Measurements from ENCODE around the gene PAPPA. TPM values are rescaled to one million over a fixed set of nuclear protein-coding genes. Genes with fewer than 3 reads are reported as not detected.

PAPPA gene
- total RNA-seq, 6 experiments from 2014 or later = 0.07 to 0.50 (median 0.32) TPM

DNA sequence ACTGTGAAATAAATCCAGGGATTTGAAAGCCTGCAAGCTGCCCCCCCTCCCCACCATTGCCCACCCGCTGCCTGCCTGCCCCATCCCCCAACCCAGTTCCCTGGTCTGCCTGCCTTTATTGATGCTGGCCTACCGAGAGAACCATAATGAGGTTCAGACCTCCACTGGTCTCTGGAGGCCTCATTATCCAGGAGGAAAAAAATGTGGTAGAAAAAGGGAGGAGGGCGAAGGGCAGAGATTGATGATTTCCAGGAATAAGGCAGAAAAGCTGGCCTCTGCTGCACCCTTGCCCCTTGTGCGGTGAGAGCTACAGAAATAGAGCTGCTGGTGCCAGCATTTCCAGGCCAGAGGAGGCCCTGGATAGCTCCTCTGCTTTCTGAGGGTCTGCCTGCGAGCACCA, 216.1 kb downstream of the PAPPA start:
- Histone ChIP-seq H3K27me3 (no peaks in the 10 kb centered on the region), H3K9me3 (no peaks in the 10 kb centered on the region), H3K4me3 (no peak overlapping the region), H3K4me1 (no peaks in the 10 kb centered on the region), H3K27ac (no peak overlapping the region), H3K36me3 (no peaks in the 10 kb centered on the region)
- no peak for DNase-seq
- TF ChIP-seq POLR2A (IDR thresholded peaks at IDR 0.05) = no peak
- TF ChIP-seq, protein P1, sequence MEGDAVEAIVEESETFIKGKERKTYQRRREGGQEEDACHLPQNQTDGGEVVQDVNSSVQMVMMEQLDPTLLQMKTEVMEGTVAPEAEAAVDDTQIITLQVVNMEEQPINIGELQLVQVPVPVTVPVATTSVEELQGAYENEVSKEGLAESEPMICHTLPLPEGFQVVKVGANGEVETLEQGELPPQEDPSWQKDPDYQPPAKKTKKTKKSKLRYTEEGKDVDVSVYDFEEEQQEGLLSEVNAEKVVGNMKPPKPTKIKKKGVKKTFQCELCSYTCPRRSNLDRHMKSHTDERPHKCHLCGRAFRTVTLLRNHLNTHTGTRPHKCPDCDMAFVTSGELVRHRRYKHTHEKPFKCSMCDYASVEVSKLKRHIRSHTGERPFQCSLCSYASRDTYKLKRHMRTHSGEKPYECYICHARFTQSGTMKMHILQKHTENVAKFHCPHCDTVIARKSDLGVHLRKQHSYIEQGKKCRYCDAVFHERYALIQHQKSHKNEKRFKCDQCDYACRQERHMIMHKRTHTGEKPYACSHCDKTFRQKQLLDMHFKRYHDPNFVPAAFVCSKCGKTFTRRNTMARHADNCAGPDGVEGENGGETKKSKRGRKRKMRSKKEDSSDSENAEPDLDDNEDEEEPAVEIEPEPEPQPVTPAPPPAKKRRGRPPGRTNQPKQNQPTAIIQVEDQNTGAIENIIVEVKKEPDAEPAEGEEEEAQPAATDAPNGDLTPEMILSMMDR (IDR thresholded peaks at IDR 0.05) = no peak
- intact Hi-C loops (cut with DNase I) = no loop called here
- no peak for ATAC-seq
- WGBS (ENCODE audit: insufficient coverage, low coverage, low lambda C conversion rate, missing lambda C conversion rate) = 66% methylated on average over 3 of the region's 5 CpGs

DNA sequence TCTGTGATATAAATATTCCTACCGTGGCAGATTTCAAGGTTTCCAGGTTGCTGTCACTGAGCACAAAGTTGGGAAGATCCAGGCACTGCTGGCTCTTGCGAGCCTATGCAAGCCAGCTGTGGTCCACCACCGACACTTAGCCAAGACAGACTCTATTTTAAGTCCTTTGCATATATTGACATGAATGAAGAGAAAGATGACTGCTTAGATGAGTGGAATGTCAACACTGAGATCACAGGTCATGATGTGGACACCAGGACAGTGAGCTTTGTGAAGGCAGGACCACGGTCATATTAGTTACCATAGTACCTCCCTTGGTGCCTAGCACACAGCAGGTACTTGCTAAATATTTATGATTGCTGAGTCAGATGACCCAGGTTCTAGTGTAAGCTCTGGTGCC, 217.0 kb downstream of the PAPPA start:
- TF ChIP-seq, protein P1 (IDR thresholded peaks at IDR 0.05) = no peak
- no peak for TF ChIP-seq POLR2A (IDR thresholded peaks at IDR 0.05)
- intact Hi-C loops (cut with DNase I) = no loop called here
- no peak overlapping the region for H3K4me3 ChIP-seq
- H3K4me1 ChIP-seq = no peaks in the 10 kb centered on the region
- no peaks in the 10 kb centered on the region for H3K27me3 ChIP-seq
- no peak for DNase-seq
- 80% methylated on average over 3 of the region's 4 CpGs for WGBS (ENCODE audit: insufficient coverage, low coverage, low lambda C conversion rate, missing lambda C conversion rate)
- H3K9me3 ChIP-seq = no peaks in the 10 kb centered on the region
- no peak for ATAC-seq
- no peak overlapping the region for H3K27ac ChIP-seq
- H3K36me3 ChIP-seq = no peaks in the 10 kb centered on the region

DNA sequence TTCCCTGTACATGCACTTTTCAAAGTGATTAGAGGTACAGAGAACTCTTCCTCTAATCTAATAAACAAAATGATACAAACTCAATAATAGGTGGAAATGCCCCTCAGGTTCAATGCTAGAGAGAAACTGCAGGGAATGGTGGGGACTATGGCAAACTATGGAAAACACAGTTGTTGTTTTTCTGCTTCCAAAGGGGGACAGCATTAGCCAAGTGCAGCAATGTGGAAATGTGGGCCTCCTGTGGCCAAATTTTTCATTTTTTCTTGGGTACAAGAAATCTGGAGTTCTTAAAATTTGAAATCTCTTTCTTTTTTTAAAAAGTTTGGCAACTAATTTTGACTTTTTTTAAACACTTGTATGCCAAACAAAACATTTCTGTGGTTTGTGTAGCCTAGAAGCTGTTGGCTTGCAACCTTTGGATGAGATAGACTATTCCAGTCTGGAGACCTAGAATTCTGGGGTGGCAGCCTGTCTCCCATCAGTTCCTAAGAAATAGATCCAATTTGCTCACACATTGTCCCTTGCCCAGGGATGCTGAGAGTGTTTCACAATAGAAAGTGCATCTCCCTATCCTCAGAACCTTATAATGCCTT, 218.6 kb downstream of the PAPPA start:
- DNase-seq = no peak
- Histone ChIP-seq H3K36me3 (no peaks in the 10 kb centered on the region), H3K27ac (no peak overlapping the region), H3K27me3 (no peaks in the 10 kb centered on the region), H3K4me3 (no peak overlapping the region), H3K9me3 (no peaks in the 10 kb centered on the region), H3K4me1 (no peaks in the 10 kb centered on the region)
- TF ChIP-seq, protein P1 (IDR thresholded peaks at IDR 0.05) = no peak
- TF ChIP-seq POLR2A (IDR thresholded peaks at IDR 0.05) = no peak
- intact Hi-C loops (cut with DNase I) = no loop called here
- ATAC-seq = no peak

DNA sequence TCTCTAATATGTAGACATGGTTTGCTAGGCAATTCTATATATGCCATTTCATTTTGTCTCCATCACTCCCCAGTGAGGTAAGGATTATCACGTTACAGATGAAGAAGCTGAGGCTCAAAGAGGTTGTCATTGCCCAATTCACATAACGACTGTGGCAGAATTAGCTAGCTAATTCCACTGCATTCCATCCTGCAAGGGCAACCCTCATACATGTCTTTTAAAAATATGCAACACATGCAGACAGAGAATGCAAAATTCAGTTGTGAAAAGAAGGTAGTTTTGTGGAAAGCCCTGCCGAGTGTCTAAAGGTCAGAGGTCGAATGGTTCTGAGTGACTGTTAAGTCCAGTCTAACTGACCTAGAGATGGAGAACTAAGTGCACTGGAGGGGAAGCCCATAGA, 219.2 kb downstream of the PAPPA start:
- Histone ChIP-seq H3K27me3 (no peaks in the 10 kb centered on the region), H3K9me3 (no peaks in the 10 kb centered on the region), H3K4me1 (no peaks in the 10 kb centered on the region), H3K4me3 (no peak overlapping the region), H3K27ac (no peak overlapping the region), H3K36me3 (no peaks in the 10 kb centered on the region)
- intact Hi-C loops (cut with DNase I) = no loop called here
- 76% methylated on average over 4 of the region's 4 CpGs for WGBS (ENCODE audit: insufficient coverage, low coverage, low lambda C conversion rate, missing lambda C conversion rate)
- no peak for TF ChIP-seq POLR2A (IDR thresholded peaks at IDR 0.05)
- TF ChIP-seq, protein P1 (IDR thresholded peaks at IDR 0.05) = no peak
- ATAC-seq = no peak
- no peak for DNase-seq
